K562 (cell line): ENCODE data around the gene MDK. TPM values are rescaled to one million over a fixed set of nuclear protein-coding genes. Genes with fewer than 3 reads are reported as not detected.

Experiments
- FOSL1 ChIP-seq: fragments of 200-800 bp; sonication (Bioruptor generic); conservative IDR thresholded peaks from 2 replicates; pipeline ENCODE4 v1.6.1; 2016; ENCODE audit warnings: missing genetic modification characterization, missing compliant biosample characterization
- GTF2F1 ChIP-seq: IDR thresholded peaks from 2 replicates; pipeline ENCODE4 v1.6.1; 2011; ENCODE audit warnings: low read depth, low read length, improper control_type of control experiment
- NBN ChIP-seq: fragments of 450-650 bp; IDR thresholded peaks from 2 replicates; pipeline ENCODE4 v1.6.1; 2016; ENCODE audit warnings: low read depth, mild to moderate bottlenecking
- PHTF2 ChIP-seq: fragments of 250-450 bp; sonication (Bioruptor Pico); IDR thresholded peaks from 2 replicates; pipeline ENCODE4 v1.5.0; 2021; ENCODE audit warnings: mild to moderate bottlenecking
- POLR2A ChIP-seq: fragments of 450-650 bp; conservative IDR thresholded peaks from 2 replicates; pipeline ENCODE4 v1.6.1; 2016
- PTBP1 ChIP-seq: fragments of 200-400 bp; formaldehyde crosslinking; IDR thresholded peaks from 2 replicates; pipeline ENCODE4 v1.6.1; 2017; ENCODE audit warnings: low read depth, low read length
- SMAD4 ChIP-seq: fragments of 250-450 bp; sonication (Bioruptor Pico); conservative IDR thresholded peaks from 2 replicates; pipeline ENCODE4 v1.8.0; 2021; ENCODE audit warnings: inconsistent platforms, mild to moderate bottlenecking, moderate library complexity
- SOX6 ChIP-seq: fragments of 450-650 bp; IDR thresholded peaks from 2 replicates; pipeline ENCODE4 v1.6.1; 2014; ENCODE audit warnings: mild to moderate bottlenecking
- SP1 ChIP-seq: sonication (generic); formaldehyde crosslinking; IDR thresholded peaks from 2 replicates; pipeline ENCODE4 v1.8.1; 2022; ENCODE audit warnings: mild to moderate bottlenecking, missing genetic modification reagents
- TCF7 ChIP-seq: sonication (generic); IDR thresholded peaks from 2 replicates; pipeline ENCODE4 v1.6.1; 2016; ENCODE audit warnings: antibody characterized with exemption, borderline replicate concordance
- ZNF589 ChIP-seq: fragments of 200-800 bp; sonication (Bioruptor generic); IDR thresholded peaks from 2 replicates; pipeline ENCODE4 v1.6.1; 2016; ENCODE audit warnings: low read depth, missing genetic modification characterization, missing compliant biosample characterization
- ZNF778 ChIP-seq: fragments of 450-650 bp; formaldehyde crosslinking; IDR thresholded peaks from 2 replicates; pipeline ENCODE4 v1.4.0; 2020; ENCODE audit warnings: mild to moderate bottlenecking, moderate library complexity
- polyA plus RNA-seq, 8 experiments: library from polyadenylated mRNA; depleted of rRNA in 4 of 8; stranded (reverse) in 5 of 8; unstranded in 3 of 8; fragments of >200 nt; fragmentation: Nextera tagmentation in 2 of 8; fragmentation: Illumina TruSeq in 1 of 8; extraction: Ambion mirVana in 2 of 8; extraction: Trizol in 1 of 8; gene quantifications; 2 replicates each; pipeline versions ENCODE4 v1.2.1 to v1.2.3, GENCODE V29; 2011 to 2014; ENCODE audit warnings: inconsistent platforms in 1 of 8, missing spikeins in 1 of 8
- total RNA-seq, 7 experiments: library from RNA; depleted of rRNA in 6 of 7; stranded (reverse); fragments of >200 nt in 6 of 7; fragmentation: Illumina TruSeq in 2 of 7; extraction: Trizol in 2 of 7; gene quantifications; 2 replicates each; pipeline versions ENCODE4 v1.2.1 to v1.2.3, GENCODE V29; 2011 to 2021; ENCODE audit warnings: low replicate concordance in 1 of 7
- TF ChIP-seq, protein P1 (sequence below), 2 experiments: fragments of 450-650 bp; formaldehyde crosslinking in 1 of 2; IDR thresholded peaks; 2 replicates each; pipeline versions ENCODE4 v1.4.0 to v1.6.1; 2014 to 2020; ENCODE audit warnings: mild to moderate bottlenecking in 2 of 2, borderline replicate concordance in 1 of 2, low read depth in 1 of 2
- TF ChIP-seq, protein P2 (sequence below): sonication (generic); formaldehyde crosslinking; IDR thresholded peaks from 2 replicates; pipeline ENCODE4 v1.8.0; 2022; ENCODE audit warnings: missing genetic modification reagents, mild to moderate bottlenecking, moderate library complexity, borderline replicate concordance
- TF ChIP-seq, protein P3 (sequence below): fragments of 450-650 bp; formaldehyde crosslinking; IDR thresholded peaks from 2 replicates; pipeline ENCODE4 v1.4.0; 2020; ENCODE audit warnings: mild to moderate bottlenecking
- TF ChIP-seq, protein P4 (sequence below): IDR thresholded peaks from 3 replicates; pipeline ENCODE4 v1.6.1; 2011; ENCODE audit warnings: borderline replicate concordance, mild to moderate bottlenecking, moderate library complexity; ENCODE audit not compliant: insufficient read length; ENCODE audit errors: extremely low read depth

MDK gene
- total and polyA plus RNA-seq, 9 of the 15 experiments (the other 6 are each of a cell fraction or from before 2014, with no cell fraction given), result 20.7 to 700 (median 350) TPM

DNA sequence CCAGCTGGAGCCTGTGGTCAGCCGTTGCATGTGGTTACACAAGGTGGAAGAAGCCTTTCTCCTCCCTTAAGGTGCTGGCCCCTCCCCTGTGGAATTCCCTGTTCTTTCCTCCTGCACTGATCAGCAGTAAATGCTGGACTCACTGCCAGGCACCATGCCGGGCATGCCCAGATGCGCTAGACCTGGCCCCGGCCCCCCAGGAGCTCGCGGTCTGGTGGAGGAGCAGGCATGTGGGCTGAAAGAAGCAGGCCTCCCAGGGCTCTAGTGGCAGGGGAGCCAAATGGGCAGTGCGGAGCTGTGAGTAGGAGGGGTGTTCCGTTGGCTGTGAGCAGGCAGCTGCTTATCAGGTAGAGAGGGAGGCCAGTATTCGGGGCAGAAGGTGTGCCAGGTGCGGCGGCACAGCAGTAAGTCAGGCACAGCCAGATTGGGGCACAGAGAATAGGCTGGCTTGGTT lies 24.0 kb upstream of the MDK start (continued):
- TF ChIP-seq, protein P1, sequence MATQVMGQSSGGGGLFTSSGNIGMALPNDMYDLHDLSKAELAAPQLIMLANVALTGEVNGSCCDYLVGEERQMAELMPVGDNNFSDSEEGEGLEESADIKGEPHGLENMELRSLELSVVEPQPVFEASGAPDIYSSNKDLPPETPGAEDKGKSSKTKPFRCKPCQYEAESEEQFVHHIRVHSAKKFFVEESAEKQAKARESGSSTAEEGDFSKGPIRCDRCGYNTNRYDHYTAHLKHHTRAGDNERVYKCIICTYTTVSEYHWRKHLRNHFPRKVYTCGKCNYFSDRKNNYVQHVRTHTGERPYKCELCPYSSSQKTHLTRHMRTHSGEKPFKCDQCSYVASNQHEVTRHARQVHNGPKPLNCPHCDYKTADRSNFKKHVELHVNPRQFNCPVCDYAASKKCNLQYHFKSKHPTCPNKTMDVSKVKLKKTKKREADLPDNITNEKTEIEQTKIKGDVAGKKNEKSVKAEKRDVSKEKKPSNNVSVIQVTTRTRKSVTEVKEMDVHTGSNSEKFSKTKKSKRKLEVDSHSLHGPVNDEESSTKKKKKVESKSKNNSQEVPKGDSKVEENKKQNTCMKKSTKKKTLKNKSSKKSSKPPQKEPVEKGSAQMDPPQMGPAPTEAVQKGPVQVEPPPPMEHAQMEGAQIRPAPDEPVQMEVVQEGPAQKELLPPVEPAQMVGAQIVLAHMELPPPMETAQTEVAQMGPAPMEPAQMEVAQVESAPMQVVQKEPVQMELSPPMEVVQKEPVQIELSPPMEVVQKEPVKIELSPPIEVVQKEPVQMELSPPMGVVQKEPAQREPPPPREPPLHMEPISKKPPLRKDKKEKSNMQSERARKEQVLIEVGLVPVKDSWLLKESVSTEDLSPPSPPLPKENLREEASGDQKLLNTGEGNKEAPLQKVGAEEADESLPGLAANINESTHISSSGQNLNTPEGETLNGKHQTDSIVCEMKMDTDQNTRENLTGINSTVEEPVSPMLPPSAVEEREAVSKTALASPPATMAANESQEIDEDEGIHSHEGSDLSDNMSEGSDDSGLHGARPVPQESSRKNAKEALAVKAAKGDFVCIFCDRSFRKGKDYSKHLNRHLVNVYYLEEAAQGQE (IDR thresholded peaks at IDR 0.05; ENCODE audit: borderline replicate concordance), result peak; percentile 33; the same call in 1 of the 2 replicates
- TF ChIP-seq, protein P1 (CRISPR knock-in tag; IDR thresholded peaks at IDR 0.05; ENCODE audit: low read depth), result no peak
- TF ChIP-seq POLR2A (0 out of 2 replicates have a peak, but pooled peaks have one; percentile 22), NBN (no peak), SP1 (CRISPR knock-in tag) (no peak), GTF2F1 (no peak), SOX6 (no peak), PTBP1 (no peak), ZNF589 (0 out of 2 replicates have a peak, but pooled peaks have one; percentile 35), TCF7 (no peak), PHTF2 (CRISPR knock-in tag) (no peak), ZNF778 (CRISPR knock-in tag) (no peak), SMAD4 (CRISPR knock-in tag) (peak; percentile 45), FOSL1 (tag) (no peak)
- TF ChIP-seq, protein P2, sequence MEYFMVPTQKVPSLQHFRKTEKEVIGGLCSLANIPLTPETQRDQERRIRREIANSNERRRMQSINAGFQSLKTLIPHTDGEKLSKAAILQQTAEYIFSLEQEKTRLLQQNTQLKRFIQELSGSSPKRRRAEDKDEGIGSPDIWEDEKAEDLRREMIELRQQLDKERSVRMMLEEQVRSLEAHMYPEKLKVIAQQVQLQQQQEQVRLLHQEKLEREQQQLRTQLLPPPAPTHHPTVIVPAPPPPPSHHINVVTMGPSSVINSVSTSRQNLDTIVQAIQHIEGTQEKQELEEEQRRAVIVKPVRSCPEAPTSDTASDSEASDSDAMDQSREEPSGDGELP (CRISPR knock-in tag), result peak; percentile 61; the same call in 1 of the 2 replicates
- TF ChIP-seq, protein P3, sequence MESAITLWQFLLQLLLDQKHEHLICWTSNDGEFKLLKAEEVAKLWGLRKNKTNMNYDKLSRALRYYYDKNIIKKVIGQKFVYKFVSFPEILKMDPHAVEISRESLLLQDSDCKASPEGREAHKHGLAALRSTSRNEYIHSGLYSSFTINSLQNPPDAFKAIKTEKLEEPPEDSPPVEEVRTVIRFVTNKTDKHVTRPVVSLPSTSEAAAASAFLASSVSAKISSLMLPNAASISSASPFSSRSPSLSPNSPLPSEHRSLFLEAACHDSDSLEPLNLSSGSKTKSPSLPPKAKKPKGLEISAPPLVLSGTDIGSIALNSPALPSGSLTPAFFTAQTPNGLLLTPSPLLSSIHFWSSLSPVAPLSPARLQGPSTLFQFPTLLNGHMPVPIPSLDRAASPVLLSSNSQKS (CRISPR knock-in tag), result no peak
- TF ChIP-seq, protein P4, sequence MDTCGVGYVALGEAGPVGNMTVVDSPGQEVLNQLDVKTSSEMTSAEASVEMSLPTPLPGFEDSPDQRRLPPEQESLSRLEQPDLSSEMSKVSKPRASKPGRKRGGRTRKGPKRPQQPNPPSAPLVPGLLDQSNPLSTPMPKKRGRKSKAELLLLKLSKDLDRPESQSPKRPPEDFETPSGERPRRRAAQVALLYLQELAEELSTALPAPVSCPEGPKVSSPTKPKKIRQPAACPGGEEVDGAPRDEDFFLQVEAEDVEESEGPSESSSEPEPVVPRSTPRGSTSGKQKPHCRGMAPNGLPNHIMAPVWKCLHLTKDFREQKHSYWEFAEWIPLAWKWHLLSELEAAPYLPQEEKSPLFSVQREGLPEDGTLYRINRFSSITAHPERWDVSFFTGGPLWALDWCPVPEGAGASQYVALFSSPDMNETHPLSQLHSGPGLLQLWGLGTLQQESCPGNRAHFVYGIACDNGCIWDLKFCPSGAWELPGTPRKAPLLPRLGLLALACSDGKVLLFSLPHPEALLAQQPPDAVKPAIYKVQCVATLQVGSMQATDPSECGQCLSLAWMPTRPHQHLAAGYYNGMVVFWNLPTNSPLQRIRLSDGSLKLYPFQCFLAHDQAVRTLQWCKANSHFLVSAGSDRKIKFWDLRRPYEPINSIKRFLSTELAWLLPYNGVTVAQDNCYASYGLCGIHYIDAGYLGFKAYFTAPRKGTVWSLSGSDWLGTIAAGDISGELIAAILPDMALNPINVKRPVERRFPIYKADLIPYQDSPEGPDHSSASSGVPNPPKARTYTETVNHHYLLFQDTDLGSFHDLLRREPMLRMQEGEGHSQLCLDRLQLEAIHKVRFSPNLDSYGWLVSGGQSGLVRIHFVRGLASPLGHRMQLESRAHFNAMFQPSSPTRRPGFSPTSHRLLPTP, result no peak
